Ovary (tissue), 9 donors: ENCODE results near the gene SPPL2C. TPM values are rescaled to one million over a fixed set of nuclear protein-coding genes. Genes with fewer than 3 reads are reported as not detected.

Source experiments
- DNase-seq, 5 donors: peaks; one replicate each; pipeline ENCODE4 v3.0.0-alpha.2; 2019 to 2020
- H3K27ac ChIP-seq, 2 donors: fragments of 200-600 bp; one replicate each; pipeline versions ENCODE4 v1.5.1 to v1.8.0; 2019 to 2022
- H3K27me3 ChIP-seq: fragments of 200-600 bp; one replicate; pipeline ENCODE4 v1.8.0; 2022
- H3K36me3 ChIP-seq: fragments of 200-600 bp; sonication (generic); one replicate; pipeline ENCODE4 v1.5.1; 2019
- H3K4me1 ChIP-seq: one replicate; pipeline ENCODE4 v1.8.1; 2013; ENCODE audit warnings: mild to moderate bottlenecking, moderate library complexity; ENCODE audit not compliant: insufficient read depth
- H3K4me3 ChIP-seq: fragments of 200-600 bp; sonication (generic); one replicate; pipeline ENCODE4 v1.5.1; 2017
- H3K9me3 ChIP-seq, 2 donors: fragments of 200-600 bp in 1 of 2; sonication (generic) in 1 of 2; one replicate each; pipeline versions ENCODE4 v1.5.1 to v1.8.1; 2013 to 2019; ENCODE audit warnings: mild to moderate bottlenecking in 1 of 2, moderate library complexity in 1 of 2
- EP300 ChIP-seq: sonication (generic); formaldehyde crosslinking; IDR thresholded peaks from one replicate; pipeline ENCODE4 v1.6.1; 2017; ENCODE audit warnings: antibody characterized with exemption
- POLR2A ChIP-seq: fragments of 450-650 bp; IDR thresholded peaks from one replicate; pipeline ENCODE4 v1.6.1; 2017; ENCODE audit warnings: antibody characterized with exemption, mild to moderate bottlenecking, moderate library complexity
- WGBS, 3 donors: extraction: QIAGEN DNeasy Blood & Tissue Kit in 1 of 3; methylation state at CpG; one replicate each; pipeline versions ENCODE4 v1.1.5 to v1.1.7; 2013 to 2017; 5-methylcytosine and 5-hydroxymethylcytosine counted together
- intact Hi-C, 4 donors: fragments of 100-400 bp; cut with DNase I; formaldehyde crosslinking; loops; one replicate each; pipeline versions ENCODE4 v1.11.0 to v1.15.1; 2022 to 2023
- polyA plus RNA-seq, 2 donors: library from polyadenylated mRNA; stranded (reverse); fragments of 200-250 nt in 1 of 2; fragments of 350-450 nt in 1 of 2; fragmentation: Illumina TruSeq in 1 of 2; extraction: RNeasy Lipid Tissue Mini Kit (QIAGEN cat#74804) in 1 of 2; gene quantifications; one replicate each; pipeline ENCODE4 v1.2.3, GENCODE V29; 2013 to 2014
- total RNA-seq, 7 donors: library from RNA; depleted of rRNA in 2 of 7; stranded (reverse); fragments of >200 nt in 2 of 7; fragmentation: NEBNext Ultra II Directional in 3 of 7; extraction: Animal tissue kit (Norgen Biotek cat#: 25700) in 3 of 7; gene quantifications; one replicate each; pipeline versions ENCODE4 v1.1.0 to v1.2.4, GENCODE V29; 2016 to 2023
- TF ChIP-seq, protein P1 (sequence below), 3 donors: fragments of 450-650 bp in 2 of 3; fragments of 200-600 bp in 1 of 3; IDR thresholded peaks; one replicate each; pipeline versions ENCODE4 v1.5.1 to v1.8.0; 2016 to 2022; ENCODE audit warnings: antibody characterized with exemption in 3 of 3, mild to moderate bottlenecking in 1 of 3
- donor health status: DM: no; HTN: no; CAD: no; lungs with moderate emphysema.
- donor health status: DM: no; HTN: no; CAD: no.
- donor health status: Bipolar disorder and iron deficiency.
- donor health status: DM: yes; HTN: yes; CAD: no.
- donor health status: DM: no; HTN: no; CAD: no.
- donor health status: DM: yes; HTN: yes; CAD: no.

Gene SPPL2C
- total and polyA plus RNA-seq, 9 donors: not detected

DNA sequence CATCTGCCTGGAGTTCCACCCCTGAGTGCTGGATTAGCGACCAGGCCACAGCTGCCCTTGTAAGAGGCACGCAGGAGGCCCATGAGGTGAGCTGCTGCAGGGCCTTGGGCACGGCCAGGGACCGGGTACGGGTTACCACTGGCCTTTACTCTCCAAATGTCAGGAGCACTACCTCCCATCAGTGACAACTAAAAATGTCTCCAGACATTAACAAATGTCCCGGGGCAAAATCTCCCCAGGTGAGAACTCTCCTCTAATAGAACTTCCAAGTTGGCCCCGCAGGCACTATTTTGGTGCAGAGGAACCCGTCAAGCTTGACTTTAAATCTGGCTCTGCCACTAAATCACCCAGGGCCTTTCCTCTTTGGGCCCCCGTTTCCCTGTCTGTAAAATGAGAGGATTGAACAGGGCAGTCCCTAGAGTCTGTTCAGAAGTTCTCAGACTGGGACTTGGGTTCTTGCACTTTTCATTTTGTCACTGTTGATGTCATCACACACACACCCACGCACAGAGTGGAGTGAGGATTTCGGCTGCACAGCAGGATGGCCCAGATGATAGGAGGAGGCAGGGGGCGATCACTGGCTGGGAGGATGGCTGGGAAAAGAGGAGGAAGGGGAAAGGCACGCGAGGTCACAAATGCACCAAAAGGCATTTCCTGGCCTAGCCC lies 25.1 kb downstream of the SPPL2C start:
- TF ChIP-seq POLR2A: no peak
- TF ChIP-seq EP300: no peak
- TF ChIP-seq, protein P1, sequence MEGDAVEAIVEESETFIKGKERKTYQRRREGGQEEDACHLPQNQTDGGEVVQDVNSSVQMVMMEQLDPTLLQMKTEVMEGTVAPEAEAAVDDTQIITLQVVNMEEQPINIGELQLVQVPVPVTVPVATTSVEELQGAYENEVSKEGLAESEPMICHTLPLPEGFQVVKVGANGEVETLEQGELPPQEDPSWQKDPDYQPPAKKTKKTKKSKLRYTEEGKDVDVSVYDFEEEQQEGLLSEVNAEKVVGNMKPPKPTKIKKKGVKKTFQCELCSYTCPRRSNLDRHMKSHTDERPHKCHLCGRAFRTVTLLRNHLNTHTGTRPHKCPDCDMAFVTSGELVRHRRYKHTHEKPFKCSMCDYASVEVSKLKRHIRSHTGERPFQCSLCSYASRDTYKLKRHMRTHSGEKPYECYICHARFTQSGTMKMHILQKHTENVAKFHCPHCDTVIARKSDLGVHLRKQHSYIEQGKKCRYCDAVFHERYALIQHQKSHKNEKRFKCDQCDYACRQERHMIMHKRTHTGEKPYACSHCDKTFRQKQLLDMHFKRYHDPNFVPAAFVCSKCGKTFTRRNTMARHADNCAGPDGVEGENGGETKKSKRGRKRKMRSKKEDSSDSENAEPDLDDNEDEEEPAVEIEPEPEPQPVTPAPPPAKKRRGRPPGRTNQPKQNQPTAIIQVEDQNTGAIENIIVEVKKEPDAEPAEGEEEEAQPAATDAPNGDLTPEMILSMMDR (IDR thresholded peaks at IDR 0.05): no peak
- no peaks in the 10 kb centered on the region for H3K9me3 ChIP-seq
- no peaks in the 10 kb centered on the region for H3K36me3 ChIP-seq
- no peak overlapping the region for H3K4me3 ChIP-seq
- whole genome bisulfite sequencing, 3 donors: 62 to 67% (median 64%) methylated on average over 14 of the region's 14 CpGs
- no peak for DNase-seq
- intact Hi-C loops: no loop called here
- no peak overlapping the region for H3K27ac ChIP-seq
- peaks cover 5% of the 10 kb centered on the region for H3K4me1 ChIP-seq
- H3K27me3 ChIP-seq: no peaks in the 10 kb centered on the region

DNA sequence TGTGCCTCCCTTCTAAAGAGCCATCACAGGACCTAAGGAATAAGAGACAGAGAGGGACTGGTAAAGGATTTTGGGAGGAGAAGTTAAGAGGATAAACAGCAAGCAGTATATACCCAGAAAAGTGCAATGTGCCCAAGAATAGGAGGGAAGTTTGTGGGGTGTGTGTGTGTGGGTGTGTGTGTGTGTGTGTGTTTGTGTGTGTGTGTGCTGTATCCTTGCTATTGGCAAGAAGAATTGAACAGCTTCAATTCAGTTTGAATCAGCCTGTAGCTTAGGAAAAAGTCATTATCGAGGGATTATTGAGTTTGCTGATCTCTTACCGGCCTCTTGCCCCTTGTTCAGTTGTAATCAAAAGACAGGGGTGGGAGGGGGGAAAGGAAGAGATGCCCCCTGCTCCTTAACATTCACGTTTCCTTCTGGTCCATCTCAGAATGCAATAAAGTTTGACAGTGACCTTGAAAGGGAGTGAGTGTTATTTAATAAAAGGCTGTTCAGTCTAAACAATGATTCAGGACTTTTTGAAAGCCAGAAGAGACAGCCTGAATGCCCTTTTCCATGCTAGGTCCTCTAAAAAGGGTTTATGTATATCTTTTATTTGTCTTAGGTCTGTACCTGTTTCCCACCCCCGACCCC lies 25.8 kb downstream of the SPPL2C start:
- no peak overlapping the region for H3K4me3 ChIP-seq
- H3K36me3 ChIP-seq: no peaks in the 10 kb centered on the region
- no peaks in the 10 kb centered on the region for H3K9me3 ChIP-seq
- WGBS, 3 donors: 3 to 14% (median 4%) methylated on average over 4 of the region's 4 CpGs
- peaks cover 5% of the 10 kb centered on the region for H3K4me1 ChIP-seq
- H3K27me3 ChIP-seq: no peaks in the 10 kb centered on the region
- no peak for DNase-seq
- H3K27ac ChIP-seq: no peak overlapping the region
- intact Hi-C loops: no loop called here
- TF ChIP-seq, protein P1 (IDR thresholded peaks at IDR 0.05): no peak
- no peak for TF ChIP-seq EP300
- TF ChIP-seq POLR2A: no peak

DNA sequence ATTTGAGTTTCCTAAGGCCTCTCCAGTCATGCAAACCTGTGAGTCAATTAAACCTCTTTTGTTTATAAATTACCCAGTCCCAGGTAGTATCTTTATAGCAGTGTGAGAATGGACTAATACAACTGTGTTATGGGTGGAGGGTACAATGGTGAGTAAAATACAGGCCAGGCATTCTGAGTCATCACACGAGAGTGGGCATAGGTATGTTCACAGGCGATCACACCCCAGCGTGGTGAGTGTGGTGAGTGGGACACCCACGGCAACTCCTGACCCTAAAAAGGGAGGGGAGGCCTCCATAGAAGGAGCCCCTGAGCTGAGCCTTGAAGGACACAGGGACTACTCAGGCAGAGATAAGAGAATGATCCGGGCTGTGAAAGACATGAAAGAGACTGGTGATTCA lies 27.0 kb downstream of the SPPL2C start:
- DNase-seq: no peak
- TF ChIP-seq, protein P1 (IDR thresholded peaks at IDR 0.05): no peak
- Histone ChIP-seq H3K4me1 (peaks cover 5% of the 10 kb centered on the region), H3K36me3 (no peaks in the 10 kb centered on the region), H3K27ac (no peak overlapping the region), H3K4me3 (no peak overlapping the region), H3K27me3 (no peaks in the 10 kb centered on the region), H3K9me3 (no peaks in the 10 kb centered on the region)
- intact Hi-C loops: no loop called here
- 80 to 83% (median 81%) methylated on average over 5 of the region's 5 CpGs for WGBS, 3 donors

DNA sequence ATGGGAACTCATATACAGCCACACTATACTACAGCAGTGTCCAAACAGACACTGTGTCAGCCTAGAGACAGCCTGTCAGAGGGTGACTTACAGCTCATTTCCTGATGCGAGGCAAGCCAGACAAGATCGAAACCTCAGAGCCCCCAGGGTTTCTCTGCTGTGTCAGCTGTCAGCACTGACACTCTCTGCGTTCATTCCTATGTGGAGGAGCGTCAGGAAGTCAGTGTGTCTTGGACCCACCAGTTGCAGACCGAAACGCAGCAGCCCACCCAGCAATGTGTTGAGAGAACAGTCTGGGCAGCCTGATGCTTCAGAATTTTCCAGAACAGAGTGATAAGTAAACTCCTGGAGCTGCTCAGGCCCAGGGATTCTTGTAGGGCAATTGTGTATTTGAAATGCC lies 29.0 kb downstream of the SPPL2C start:
- H3K27ac ChIP-seq: no peak overlapping the region
- DNase-seq: no peak
- H3K9me3 ChIP-seq: no peaks in the 10 kb centered on the region
- no peak overlapping the region for H3K4me3 ChIP-seq
- no peaks in the 10 kb centered on the region for H3K27me3 ChIP-seq
- intact Hi-C loops: no loop called here
- TF ChIP-seq, protein P1 (IDR thresholded peaks at IDR 0.05): no peak
- TF ChIP-seq EP300 (no peak), POLR2A (no peak)
- H3K4me1 ChIP-seq: peaks cover 5% of the 10 kb centered on the region
- WGBS, 3 donors: 39 to 55% (median 52%) methylated on average over 6 of the region's 6 CpGs
- no peaks in the 10 kb centered on the region for H3K36me3 ChIP-seq
